K562 (cell line): ENCODE measurements around the gene ENKD1. TPM values are rescaled to one million over a fixed set of nuclear protein-coding genes. Genes with fewer than 3 reads are reported as not detected.

Source experiments
- CHD7 ChIP-seq: fragments of 200-600 bp; sonication (generic); IDR thresholded peaks from one replicate; pipeline ENCODE4 v1.6.1; 2012; ENCODE audit warnings: mild to moderate bottlenecking, low read depth, low read length, inconsistent platforms
- DNMT1 ChIP-seq: fragments of 450-650 bp; IDR thresholded peaks from 2 replicates; pipeline ENCODE4 v1.6.1; 2016; ENCODE audit warnings: antibody characterized with exemption, mild to moderate bottlenecking
- STAG1 ChIP-seq: sonication (generic); formaldehyde crosslinking; IDR thresholded peaks from 2 replicates; pipeline ENCODE4 v1.5.0; 2020; ENCODE audit warnings: missing genetic modification reagents, borderline replicate concordance
- TRIM28 ChIP-seq: fragments of 450-650 bp; IDR thresholded peaks from 2 replicates; pipeline ENCODE4 v1.6.1; 2017
- ZFP1 ChIP-seq: fragments of 450-650 bp; formaldehyde crosslinking; IDR thresholded peaks from 2 replicates; pipeline ENCODE4 v1.4.0; 2020; ENCODE audit warnings: mild to moderate bottlenecking, mixed read lengths
- ZNF253 ChIP-seq: fragments of 250-450 bp; sonication (Bioruptor Pico); conservative IDR thresholded peaks from 2 replicates; pipeline ENCODE4 v1.6.1; 2021; ENCODE audit warnings: mild to moderate bottlenecking
- polyA plus RNA-seq, 8 experiments: library from polyadenylated mRNA; depleted of rRNA in 4 of 8; stranded (reverse) in 5 of 8; unstranded in 3 of 8; fragments of >200 nt; fragmentation: Nextera tagmentation in 2 of 8; fragmentation: Illumina TruSeq in 1 of 8; extraction: Ambion mirVana in 2 of 8; extraction: Trizol in 1 of 8; gene quantifications; 2 replicates each; pipeline versions ENCODE4 v1.2.1 to v1.2.3, GENCODE V29; 2011 to 2014; ENCODE audit warnings: inconsistent platforms in 1 of 8, missing spikeins in 1 of 8
- total RNA-seq, 7 experiments: library from RNA; depleted of rRNA in 6 of 7; stranded (reverse); fragments of >200 nt in 6 of 7; fragmentation: Illumina TruSeq in 2 of 7; extraction: Trizol in 2 of 7; gene quantifications; 2 replicates each; pipeline versions ENCODE4 v1.2.1 to v1.2.3, GENCODE V29; 2011 to 2021; ENCODE audit warnings: low replicate concordance in 1 of 7

ENKD1 gene
- total and polyA plus RNA-seq, 9 of the 15 experiments (the other 6 are each of a cell fraction or from before 2014, with no cell fraction given): 1.1 to 26.9 (median 8.3) TPM

GRCh38 chr16:67677712-67678111 is 11.2 kb upstream of the ENKD1 start (continued):
- TF ChIP-seq CHD7: no peak
- no peak for TF ChIP-seq ZNF253
- no peak for TF ChIP-seq TRIM28
- TF ChIP-seq ZFP1 (CRISPR knock-in tag): no peak
- no peak for TF ChIP-seq DNMT1
- TF ChIP-seq STAG1: no peak
